HG03457 (cell line): Measurements from ENCODE around the gene GRIFIN.

Experiments
- ATAC-seq: cut with Tn5 transposase; IDR thresholded peaks from one replicate; pipeline ENCODE4 v1.9.1; 2021; ENCODE audit warnings: moderate number of reproducible peaks; ENCODE audit not compliant: unreplicated experiment

The GRIFIN gene

DNA sequence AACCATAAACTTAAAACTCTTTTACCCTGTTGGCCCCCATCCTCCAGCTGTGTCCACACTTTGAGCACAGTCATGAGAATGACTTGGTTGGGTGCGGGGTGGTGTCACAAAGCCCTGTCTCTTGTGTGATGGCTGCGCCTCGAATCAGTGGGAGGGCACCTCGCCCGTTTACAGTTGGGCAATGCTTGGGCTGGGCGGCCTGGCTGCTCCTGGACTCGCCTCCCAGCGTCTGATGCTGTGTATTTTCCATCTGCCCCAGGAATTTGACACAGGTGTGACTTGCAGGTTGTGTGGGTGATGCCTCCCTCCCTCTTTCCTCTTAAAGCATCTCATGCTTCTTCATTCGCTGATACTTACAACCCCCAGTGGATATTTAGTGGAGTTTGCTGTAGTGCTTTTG, 39.1 kb downstream of the GRIFIN start:
- no peak for ATAC-seq

DNA sequence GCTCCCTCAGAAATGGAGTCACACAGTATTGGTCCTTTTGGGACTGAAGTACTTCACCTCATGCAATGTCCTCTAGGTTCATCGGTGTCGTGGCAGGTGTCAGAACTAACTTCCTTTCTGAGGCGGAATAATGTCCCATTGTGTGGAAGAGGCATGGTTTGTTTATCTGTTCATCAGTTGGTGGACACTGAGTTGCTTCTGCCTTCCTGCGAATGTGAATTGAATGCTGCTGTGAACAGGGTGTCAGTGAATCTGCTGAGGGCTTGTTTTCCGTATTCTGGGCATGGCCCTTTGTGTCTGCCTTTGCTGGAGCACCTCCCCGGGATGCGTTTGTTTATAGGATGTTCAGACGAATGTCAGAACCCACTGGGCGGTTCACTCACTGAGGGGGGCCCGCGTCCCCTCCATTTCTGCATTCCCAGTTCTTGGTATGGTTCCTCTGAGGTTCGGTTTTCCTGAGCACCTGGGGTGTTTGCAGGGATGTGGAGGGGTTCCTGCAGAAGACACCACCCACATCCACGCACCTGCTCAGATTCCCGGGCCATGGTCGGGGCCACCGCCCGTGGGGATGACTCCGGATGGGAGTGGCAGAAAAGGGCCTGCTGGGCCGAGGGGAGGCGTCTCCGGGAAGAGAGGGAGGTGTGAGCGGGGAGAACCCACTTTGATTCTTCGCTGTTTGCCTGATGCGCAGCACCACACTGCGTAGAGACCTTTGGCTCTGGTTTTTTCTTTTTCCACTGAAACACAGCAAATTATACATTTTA, 39.7 kb downstream of the GRIFIN start:
- ATAC-seq: no peak

DNA sequence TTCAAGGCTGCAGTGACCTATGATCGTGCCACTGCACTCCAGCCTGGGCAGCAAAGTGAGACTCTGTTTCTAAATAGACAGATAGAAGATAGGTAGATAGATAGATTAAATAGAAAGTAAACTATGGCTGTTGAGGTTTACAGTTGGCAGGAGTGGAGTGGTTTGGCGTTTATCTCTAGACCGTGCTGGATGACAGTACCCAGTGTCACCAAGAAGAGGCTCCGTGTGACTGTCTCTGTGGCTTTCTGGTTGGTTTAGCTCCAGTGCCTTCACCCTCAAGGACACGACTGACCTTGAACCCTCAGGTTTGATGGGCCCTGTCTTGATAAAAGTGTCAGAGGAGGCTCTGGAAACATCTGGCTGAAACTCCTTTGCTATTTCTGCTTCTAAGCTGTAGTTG, 41.1 kb downstream of the GRIFIN start:
- no peak for ATAC-seq

DNA sequence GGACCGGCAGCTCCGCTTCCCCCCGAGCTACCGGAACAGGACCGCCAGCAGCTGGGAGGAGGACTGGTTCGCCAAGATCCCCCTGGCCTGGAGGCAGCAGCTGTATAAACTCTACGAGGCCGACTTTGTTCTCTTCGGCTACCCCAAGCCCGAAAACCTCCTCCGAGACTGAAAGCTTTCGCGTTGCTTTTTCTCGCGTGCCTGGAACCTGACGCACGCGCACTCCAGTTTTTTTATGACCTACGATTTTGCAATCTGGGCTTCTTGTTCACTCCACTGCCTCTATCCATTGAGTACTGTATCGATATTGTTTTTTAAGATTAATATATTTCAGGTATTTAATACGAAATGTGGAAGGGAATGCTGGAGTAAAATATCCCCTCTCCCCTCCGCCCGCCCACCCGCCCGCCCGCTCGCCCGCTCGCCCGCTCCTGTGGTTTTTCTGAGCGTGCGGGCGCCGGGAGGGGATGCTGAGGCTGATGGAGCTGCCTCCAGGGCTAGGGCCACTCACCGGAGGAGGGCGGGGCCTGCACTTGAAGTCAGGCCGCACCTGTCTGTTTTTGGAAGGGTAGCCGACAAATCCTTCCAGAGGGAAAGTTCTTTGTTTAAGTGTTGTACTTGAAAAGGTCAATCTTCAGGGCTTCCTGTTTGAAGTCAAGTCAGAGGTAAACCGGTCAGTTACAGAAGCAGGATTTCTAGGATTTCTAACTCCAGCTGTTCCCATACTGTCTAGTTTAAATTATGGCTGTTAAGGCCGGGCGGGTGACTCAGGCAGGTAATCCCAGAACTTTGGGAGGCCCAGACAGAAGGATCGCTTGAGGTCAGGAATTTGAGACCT, 42.3 kb downstream of the GRIFIN start:
- ATAC-seq: no peak

DNA sequence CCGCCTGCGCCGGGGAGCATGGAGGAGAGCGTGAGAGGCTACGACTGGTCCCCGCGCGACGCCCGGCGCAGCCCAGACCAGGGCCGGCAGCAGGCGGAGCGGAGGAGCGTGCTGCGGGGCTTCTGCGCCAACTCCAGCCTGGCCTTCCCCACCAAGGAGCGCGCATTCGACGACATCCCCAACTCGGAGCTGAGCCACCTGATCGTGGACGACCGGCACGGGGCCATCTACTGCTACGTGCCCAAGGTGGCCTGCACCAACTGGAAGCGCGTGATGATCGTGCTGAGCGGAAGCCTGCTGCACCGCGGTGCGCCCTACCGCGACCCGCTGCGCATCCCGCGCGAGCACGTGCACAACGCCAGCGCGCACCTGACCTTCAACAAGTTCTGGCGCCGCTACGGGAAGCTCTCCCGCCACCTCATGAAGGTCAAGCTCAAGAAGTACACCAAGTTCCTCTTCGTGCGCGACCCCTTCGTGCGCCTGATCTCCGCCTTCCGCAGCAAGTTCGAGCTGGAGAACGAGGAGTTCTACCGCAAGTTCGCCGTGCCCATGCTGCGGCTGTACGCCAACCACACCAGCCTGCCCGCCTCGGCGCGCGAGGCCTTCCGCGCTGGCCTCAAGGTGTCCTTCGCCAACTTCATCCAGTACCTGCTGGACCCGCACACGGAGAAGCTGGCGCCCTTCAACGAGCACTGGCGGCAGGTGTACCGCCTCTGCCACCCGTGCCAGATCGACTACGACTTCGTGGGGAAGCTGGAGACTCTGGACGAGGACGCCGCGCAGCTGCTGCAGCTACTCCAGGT, 43.1 kb downstream of the GRIFIN start:
- ATAC-seq: no peak

DNA sequence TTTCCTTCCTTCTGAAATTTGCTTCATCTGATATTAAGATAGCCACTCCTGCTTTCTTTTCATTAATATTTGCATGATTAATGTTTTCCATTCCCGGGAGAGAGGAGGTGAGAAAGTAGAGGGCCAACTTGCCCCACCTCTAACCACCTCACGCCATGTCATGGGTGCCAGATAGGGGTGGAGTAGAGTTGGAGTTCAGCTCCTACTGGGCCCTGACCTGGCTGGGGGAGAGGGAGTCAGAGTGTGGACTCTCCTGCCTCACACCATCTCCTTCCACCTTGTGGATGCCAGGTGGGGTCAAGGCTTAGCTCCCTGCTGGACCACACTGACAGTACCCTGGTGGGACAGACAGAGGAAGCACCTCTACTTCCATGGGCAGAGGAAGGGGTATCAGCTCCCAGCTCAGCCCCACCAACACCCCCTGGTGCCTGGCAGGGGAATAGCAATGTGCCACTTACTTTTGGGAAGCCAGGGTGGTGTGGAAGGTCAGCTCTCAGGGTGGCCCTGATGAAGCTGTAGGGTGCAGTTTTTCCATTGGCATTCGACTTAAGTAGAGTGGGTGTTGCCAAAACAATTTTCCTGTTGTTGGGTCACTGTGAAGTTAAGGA, 44.8 kb downstream of the GRIFIN start:
- ATAC-seq: no peak

DNA sequence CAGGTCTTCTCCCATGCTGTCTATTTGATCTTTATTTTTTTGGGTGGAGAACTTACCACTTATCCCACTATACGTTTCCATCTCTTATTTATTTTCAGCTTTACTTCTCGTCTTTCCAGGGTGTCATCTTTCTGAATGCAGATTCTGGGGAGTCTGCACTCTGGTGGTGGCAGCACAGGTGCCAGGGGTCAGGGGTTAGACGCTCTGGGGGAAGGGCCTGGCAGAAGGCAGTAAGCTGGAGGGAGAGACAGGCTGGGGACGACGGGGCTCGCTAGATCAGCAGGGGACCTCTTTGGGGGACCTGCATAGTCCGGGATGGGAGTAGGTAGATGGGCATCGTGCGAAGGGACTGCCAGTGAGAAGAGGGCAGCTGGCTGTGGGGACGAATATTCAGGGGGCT, 50.4 kb downstream of the GRIFIN start:
- no peak for ATAC-seq
